SIG-M5 (cell line): ENCODE data around the gene DLGAP1.
"Not testable (repeated sequence)": the region's sequence is repeated elsewhere in the genome, so short reads cannot be mapped to it uniquely, and the experiment has no call there.

Experiments used
- DNase-seq: peaks from one replicate; lab custom pipeline; 2025; lab: John Stamatoyannopoulos, UW

DLGAP1 gene

GRCh38 chr18:3653263-3653850 is 801.8 kb downstream of the DLGAP1 start:
- DNase-seq = no peak

- peak; percentile 90 for DNase-seq
Measured at GRCh38 chr18:3652380-3653262, 802.5 kb downstream of the DLGAP1 start.

DNA sequence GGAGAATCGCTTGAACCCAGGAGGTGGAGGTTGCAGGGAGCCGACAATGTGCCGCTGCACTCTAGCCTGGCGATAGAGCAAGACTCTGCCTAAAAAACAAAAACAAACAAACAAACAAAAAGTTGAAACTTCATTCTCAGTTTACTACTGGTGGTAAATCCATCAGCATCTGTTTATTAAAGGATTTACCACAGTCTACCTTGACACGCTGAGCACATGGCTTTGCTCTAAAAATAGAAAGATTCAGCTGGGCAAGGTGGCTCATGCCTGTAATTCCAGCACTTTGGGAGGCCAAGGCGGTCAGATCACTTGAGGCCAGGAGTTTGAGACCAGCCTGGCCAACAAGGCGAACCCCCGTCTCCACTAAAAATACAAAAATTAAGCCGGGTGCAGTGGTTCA is 803.8 kb downstream of the DLGAP1 start:
- DNase-seq = no peak

DNA sequence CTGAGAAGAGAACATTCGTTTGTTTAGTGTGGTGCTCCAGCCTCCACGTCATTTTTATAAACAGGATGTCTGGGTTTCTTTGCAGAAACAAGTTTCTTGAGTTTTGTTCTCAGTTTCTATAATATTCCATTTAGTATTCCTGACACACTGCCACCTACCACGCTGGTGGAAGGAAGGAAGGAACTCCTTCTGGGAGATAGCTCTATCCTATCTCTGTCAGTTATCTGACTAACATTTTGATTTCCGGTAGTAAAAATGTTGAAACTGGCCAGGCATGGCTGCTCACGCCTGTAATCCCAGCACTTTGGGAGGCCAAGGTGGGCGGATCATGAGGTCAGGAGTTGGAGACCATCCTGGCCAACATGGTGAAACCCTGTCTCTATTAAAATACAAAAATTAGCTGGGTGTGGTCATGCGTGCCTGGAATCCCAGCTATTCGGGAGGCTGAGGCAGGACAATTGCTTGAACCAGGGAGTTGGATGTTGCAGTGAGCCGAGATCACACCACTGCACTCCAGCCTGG is 804.5 kb downstream of the DLGAP1 start:
- not testable (repeated sequence) for DNase-seq

- no peak for DNase-seq
Measured at GRCh38 chr18:3649633-3650426, 805.3 kb downstream of the DLGAP1 start.

DNA sequence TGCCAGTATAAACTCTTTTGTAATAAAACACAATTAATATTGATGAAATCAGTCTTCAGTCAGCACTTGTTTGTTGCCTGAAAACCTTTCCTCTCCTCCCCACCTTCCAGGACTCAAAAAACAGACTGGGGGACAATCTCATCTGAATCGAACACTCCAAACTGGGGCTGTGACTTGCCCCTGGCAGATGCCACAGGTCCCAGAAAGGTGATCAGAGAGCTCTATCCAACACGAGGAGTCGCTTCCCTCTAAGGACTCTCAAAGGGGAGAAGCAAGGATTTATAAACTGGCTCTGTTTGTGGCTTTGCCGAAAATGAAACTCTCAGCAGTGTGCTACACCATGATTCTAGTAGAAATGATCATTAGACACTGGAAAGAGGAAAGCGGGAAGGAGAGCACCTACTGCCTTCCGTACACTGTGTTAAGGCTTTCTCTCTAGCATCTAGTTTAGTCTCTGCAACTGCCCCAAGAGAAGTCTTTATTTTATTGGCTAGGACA is 805.9 kb downstream of the DLGAP1 start:
- DNase-seq = no peak

- no peak for DNase-seq
Measured at GRCh38 chr18:3648641-3649040, 806.5 kb downstream of the DLGAP1 start.

DNA sequence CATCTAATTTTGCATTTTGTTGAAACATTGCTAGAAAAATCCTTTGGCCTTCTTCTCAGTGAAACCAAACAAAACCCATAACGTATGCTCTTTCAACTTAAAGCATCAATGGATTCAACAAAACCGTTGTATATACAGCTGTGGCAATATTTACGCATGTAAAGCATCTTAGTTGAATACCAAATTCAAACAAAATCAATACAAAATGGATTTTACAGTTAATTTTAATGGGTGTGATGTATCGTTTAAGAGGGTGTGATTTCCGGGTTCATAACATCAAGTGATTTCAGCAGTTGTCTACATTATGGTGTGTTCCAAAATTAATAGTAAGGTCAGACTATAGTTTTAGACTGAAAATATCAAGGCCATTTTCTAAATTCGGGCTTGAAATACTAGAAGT is 806.9 kb downstream of the DLGAP1 start:
- no peak for DNase-seq

GRCh38 chr18:3647636-3648035 is 807.5 kb downstream of the DLGAP1 start:
- DNase-seq = no peak

- no peak for DNase-seq
Measured at GRCh38 chr18:3645384-3646156, 809.5 kb downstream of the DLGAP1 start.

- DNase-seq = no peak
Measured at GRCh38 chr18:3634250-3634939, 820.7 kb downstream of the DLGAP1 start.

DNA sequence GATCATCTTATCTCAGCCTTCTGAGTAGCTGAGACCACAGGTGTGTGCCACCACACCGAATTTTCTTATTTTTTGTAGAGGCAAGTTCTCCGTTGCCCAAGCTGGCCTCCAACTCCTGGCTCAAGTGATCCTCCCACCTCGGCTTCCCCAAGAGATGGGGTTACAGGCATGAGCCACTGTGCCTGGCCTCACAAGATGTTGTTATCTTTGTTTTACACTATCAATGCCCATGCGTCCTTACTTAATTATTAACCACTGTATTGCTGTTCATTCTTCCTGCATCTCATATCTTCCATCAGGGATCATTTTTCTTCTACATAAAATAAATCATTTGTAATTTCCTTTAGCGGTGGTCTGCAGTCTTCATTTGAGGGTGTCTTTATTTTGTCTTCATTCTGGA is 823.2 kb downstream of the DLGAP1 start:
- DNase-seq = no peak

DNA sequence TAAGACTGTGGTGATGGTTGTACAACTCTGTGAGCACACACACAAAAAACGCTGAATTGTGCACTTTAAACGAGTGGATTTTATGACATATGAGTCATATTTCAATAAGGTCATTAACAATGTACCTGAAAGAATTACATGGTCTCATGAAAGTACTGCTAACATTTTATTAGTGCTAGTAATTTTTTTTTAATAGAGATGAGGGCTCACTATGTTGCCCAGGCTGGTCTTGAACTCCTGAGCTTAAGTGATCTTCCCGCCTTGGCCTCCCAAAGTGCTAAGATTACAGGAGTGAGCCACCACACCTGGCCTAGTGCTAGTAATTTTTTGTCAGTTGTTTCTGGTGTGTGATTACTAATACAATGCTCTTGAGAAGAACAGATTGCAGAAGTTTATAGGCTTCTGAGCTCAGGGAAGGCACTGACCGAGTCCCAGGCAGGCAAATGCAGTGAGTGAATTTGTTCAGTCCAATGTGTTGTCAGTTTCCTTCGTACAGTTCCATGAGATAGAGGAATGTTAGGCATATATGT is 828.1 kb downstream of the DLGAP1 start:
- DNase-seq = no peak

GRCh38 chr18:3625742-3626091 is 829.4 kb downstream of the DLGAP1 start:
- DNase-seq = no peak

GRCh38 chr18:3624935-3625741 is 830.0 kb downstream of the DLGAP1 start:
- no peak for DNase-seq

DNA sequence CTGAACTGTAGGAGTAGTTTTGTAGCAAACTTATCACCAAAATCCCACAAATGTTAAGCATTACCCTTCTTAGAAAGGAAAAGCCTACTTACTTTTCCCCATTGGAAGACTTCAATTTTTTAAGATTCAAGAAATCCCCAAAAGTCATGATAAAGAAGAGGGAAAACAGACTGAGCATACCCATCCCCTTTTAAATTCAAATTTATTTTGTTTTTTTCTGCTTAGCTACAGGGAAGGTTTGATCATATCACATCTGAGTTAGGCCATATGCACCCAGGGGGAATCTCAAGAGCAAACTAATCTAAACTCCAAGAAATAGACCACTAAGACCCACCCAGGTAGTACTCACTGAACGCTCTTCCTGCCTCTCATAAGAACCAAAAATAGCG is 830.6 kb downstream of the DLGAP1 start:
- DNase-seq = no peak

- DNase-seq = no peak
Measured at GRCh38 chr18:3623769-3624545, 831.1 kb downstream of the DLGAP1 start.

DNA sequence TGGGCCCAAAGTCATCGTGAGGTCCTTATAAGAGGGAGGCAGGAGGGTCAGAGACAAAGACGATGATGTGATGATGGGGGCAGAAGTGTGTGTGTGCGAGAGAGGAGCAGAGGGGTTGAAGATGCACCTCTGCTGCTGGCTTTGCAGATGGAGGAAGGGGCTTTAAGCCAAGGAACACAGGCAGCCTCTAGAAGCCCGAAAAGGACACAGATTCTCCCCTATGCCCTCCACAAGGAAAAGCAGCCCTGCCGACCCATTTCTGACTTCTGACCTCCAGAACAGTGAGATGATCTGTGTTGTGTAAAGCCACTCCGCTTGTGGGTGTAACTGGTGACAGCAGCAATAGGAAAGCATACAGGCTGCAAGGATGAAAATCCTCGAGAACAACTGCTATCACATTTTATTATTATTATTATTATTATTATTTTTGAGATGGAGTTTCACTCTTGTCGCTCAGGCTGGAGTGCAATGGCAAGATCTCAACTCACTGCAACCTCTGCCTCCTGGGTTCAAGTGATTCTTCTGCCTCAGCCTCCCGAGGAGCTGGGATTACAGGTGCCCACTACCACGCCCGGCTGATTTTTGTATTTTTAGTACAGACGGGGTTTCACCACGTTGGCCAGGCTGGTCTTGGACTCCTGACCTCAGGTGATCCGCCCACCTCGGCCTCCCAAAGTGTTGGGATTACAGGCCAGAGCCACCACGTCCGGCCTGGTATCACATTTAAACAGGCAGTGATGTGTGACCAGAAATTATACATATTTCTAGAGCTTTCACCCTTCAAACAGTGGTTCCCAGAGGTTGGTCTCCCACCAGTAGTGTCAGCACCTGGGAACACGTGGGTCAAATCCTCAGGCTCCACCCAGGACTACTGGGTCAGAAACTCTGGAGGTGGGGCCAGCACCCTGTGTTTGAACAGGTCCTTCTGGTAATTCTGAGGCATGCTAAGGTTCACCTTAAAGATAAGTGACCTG is 834.7 kb downstream of the DLGAP1 start:
- DNase-seq = no peak
